Fibroblast of skin of back (primary cell): ENCODE measurements around the gene SCARF1.

Experiments used
- DNase-seq: peaks from one replicate; pipeline ENCODE4 v3.0.0-alpha.2; 2013

Gene SCARF1

GRCh38 chr17:1628856-1629503, 16.6 kb downstream of the SCARF1 start:
- DNase-seq: peak; percentile 92

GRCh38 chr17:1627982-1628855, 17.3 kb downstream of the SCARF1 start, which contains the start of gene SLC43A2:
Gene SLC43A2, minus strand, starts transcription at chr17:1628834. Its CDS starts 960 bp downstream, at chr17:1627874.
- DNase-seq: peak; percentile 72

GRCh38 chr17:1627182-1627981, 18.1 kb downstream of the SCARF1 start:
- no peak for DNase-seq

DNA sequence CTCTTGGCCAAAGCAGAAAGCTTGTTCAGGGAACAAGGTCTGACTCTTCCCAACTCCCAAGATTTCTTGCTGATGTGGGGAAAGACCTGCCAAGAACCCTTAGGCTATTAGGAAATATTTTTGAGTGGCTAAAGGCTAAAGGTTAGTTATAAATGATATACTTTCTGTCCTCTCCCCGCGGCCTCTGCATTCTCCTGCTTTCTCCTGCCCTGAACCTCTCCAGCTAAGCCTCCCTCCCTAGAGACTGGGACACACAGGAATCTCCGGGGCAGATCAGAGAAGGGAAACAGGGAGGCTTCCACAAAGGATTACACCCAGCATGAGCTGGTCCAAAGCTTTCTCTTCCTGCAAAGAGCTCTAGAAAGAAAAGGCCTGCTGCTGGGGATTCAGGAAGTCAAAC, 19.2 kb downstream of the SCARF1 start:
- no peak for DNase-seq

- no peak for DNase-seq
Observed at GRCh38 chr17:1625581-1625980, 20.0 kb downstream of the SCARF1 start.

DNA sequence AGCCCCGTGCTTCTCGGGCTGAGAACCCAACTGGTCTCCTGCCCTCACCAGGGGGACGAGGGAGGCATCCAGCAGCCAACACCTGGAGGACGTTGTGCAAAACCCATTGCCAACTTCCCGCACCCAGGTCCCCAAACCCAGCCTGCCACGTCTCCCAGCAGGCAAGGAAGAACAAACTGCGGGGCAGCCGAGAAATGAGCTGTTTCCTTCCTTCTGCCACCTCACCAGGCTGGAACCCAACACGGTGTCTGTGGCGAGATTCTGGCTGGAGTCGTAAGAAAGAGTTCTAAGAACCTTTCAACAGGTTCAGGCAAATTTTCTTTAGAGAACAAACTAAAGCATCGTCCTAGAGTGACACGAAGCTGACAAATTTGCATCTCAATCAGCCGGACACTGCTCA, 20.5 kb downstream of the SCARF1 start:
- DNase-seq: no peak

- DNase-seq: no peak
Observed at GRCh38 chr17:1624650-1625049, 20.9 kb downstream of the SCARF1 start.

DNA sequence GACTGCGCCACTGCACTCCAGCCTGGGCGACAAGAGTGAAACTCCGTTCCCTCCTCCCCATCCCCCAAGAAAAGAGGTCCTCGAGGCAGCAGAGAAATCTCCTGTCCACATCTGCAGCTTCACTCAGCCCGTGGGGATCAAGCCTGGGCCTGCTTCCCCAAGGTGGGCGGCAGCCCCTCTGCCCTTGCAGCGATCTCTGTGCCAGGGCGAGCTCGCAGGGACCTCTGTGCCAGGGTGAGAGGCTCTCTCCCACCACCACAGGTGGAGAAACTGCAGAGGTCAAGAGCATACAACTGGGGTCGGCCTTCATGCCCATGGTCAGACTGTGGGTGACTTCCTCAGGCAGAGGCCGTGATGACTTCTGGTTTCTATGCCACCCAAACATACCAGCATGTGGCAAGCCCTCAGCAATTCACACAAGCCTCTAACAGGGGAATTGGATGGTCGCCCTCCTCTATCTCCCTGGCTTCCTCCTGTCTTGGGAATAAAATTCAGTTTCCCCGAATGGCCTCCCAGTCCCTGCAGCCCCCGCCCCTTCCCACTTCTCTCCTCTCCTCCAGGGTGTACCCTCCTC, 22.4 kb downstream of the SCARF1 start:
- DNase-seq: no peak

- no peak for DNase-seq
Observed at GRCh38 chr17:1621273-1621954, 24.1 kb downstream of the SCARF1 start.

GRCh38 chr17:1620486-1620885, 25.0 kb downstream of the SCARF1 start:
- DNase-seq: no peak

DNA sequence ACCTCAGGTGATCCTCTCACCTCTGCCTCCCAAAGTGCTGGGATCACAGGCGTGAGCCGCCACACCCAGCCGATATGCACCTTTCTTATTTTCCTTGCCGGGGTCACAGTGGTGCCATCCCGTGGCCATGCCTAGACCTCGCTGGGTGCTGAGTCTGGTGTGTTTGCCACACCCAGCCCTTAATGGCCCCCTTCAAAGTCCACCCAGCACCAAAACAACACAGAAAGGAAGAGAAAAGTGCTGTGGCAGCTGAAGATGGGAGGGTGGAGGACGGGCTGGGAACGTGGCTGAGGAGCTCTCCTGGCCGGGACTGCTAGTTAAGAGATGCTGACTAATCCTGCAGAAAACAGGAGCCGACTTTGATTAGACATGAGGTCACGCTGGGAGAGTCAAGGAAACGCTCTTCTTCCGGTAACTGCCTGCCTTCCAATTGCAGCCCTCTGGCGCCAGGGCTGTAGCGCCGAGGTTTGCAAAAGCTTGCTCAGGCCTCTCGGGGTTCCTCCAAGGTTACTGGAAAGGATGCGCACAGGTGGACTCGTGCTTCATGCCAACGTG, 27.8 kb downstream of the SCARF1 start:
- peak; percentile 37 for DNase-seq

GRCh38 chr17:1616101-1616500, 29.4 kb downstream of the SCARF1 start:
- DNase-seq: no peak

DNA sequence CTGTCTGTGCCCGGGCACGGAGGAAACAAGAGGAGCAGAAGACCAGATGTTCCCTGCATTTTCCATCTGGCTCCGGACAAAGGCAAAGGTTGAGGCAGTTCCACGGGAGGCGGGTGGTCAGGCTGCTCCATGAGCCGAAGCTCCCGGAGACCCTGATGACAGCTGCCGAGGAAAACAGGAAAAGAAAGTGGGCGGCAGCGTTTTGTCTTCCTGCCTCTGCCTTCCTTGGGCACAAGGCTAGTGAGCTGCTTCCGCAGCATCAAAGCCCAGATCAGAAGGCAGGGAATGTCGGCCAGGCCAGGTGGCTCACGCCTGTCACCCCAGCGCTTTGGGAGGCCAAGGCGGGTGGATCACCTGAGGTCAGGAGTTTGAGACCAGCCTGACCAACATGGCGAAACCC, 33.1 kb downstream of the SCARF1 start:
- no peak for DNase-seq

DNA sequence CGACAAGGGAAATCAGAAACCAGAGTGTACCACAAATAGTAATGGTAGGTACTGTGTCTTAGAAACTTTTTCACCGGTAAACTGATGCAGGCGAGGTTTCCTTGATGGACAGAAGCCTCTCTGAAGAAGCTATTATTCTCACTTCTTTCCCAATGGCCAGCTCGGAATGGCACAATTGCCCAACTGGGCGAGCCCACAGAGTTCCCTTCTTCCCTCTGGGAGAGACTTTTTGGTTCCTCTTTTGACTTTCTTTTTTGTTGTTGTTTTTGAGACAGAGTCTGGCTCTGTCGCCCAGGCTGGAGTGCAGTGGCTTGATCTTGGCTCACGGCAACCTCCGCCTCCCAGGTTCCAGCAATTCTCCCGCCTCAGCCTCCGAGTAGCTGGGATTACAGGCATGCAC, 33.8 kb downstream of the SCARF1 start:
- no peak for DNase-seq

DNA sequence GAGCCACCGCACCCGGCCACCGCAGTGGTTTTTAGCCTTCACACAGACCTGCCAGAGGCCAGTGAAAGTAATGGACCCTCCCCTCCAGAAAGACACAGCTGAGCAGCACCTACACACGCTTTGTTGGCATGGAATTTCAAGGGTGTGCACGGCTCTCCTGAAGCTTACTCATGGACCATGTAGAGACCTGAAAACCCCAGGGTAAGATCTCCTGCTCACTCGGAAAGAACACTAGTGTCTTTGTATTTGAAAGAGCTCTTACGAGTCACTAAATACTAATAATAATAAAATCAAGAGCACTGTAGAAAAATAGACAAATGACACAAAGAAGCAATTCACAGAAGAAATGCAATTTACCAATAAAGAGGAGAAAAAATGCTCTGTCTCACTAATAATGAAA, 36.9 kb downstream of the SCARF1 start:
- DNase-seq: no peak

DNA sequence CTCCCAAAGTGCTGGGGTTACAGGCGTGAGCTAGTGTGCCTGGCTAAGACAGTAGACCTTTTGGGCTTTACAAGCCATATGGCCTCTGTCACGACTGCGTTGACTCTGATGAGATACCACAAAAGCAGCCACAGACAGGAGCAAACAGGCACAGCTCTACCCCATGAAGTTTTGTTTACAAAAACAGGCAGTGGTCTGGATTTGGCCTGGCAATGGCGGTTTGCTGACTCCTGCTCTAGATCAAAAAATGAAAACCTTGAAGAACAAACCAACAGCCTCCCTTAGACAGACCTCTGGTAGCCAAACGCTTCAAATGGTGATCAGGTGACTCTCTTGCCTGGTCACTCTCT, 37.6 kb downstream of the SCARF1 start:
- no peak for DNase-seq

- no peak for DNase-seq
Observed at GRCh38 chr17:1606352-1606985, 39.1 kb downstream of the SCARF1 start.

GRCh38 chr17:1605681-1606351, 39.7 kb downstream of the SCARF1 start:
- no peak for DNase-seq

- no peak for DNase-seq
Observed at GRCh38 chr17:1604831-1605528, 40.6 kb downstream of the SCARF1 start.

DNA sequence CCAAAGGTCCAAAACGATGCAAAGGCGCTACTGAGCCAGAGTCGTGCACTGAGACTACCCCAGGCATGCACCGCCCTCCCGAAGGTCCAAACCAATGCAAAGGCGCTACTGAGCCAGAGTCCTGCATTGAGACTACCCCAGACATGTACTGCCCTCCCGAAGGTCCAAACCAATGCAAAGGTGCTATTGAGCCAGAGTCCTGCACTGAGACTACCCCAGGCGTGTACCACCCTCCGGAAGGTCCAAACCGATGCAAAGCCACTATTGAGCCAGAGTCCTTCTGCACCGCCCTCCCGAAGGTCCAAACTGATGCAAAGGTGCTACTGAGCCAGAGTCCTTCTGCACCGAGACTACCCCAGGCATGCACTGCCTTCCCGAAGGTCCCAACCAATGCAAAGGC, 44.0 kb downstream of the SCARF1 start:
- no peak for DNase-seq
